BLaER1 treated with 17β-estradiol and CSF1 and Interleukin-3, amounts not matched to agents 10 nM and 100 nM (cell line): Measurements from ENCODE around the gene COPB1.
"Not testable (repeated sequence)": the region's sequence is repeated elsewhere in the genome, so short reads cannot be mapped to it uniquely, and the experiment has no call there.

Experiments used
- H3K27ac ChIP-seq, 11 experiments: shearing (Covaris generic); formaldehyde crosslinking; 2 replicates each; pipeline ENCODE4 v1.8.1; 2022
- H3K27me3 ChIP-seq, 11 experiments: shearing (Covaris generic); formaldehyde crosslinking; 2 replicates each; pipeline ENCODE4 v1.8.1; 2022
- H3K36me3 ChIP-seq, 11 experiments: shearing (Covaris generic); formaldehyde crosslinking; 2 replicates each; pipeline ENCODE4 v1.8.1; 2022
- H3K4me1 ChIP-seq, 10 experiments: shearing (Covaris generic); formaldehyde crosslinking; 2 replicates each; pipeline ENCODE4 v1.8.1; 2022
- H3K4me2 ChIP-seq, 11 experiments: shearing (Covaris generic); formaldehyde crosslinking; 2 replicates each; pipeline ENCODE4 v1.8.1; 2022
- H3K4me3 ChIP-seq, 10 experiments: shearing (Covaris generic); formaldehyde crosslinking; 2 replicates each; pipeline ENCODE4 v1.8.1; 2022
- H3K9ac ChIP-seq, 11 experiments: shearing (Covaris generic); formaldehyde crosslinking; 2 replicates each; pipeline ENCODE4 v1.8.1; 2022
- H3K9me3 ChIP-seq, 11 experiments: shearing (Covaris generic); formaldehyde crosslinking; replicated peaks in 1 of 11; 2 replicates each; pipeline ENCODE4 v1.8.1; 2022
- H4K20me1 ChIP-seq, 11 experiments: shearing (Covaris generic); formaldehyde crosslinking; 2 replicates each; pipeline ENCODE4 v1.8.1; 2022
- Cebpa-rat ChIP-seq, 11 experiments: shearing (Covaris generic); IDR thresholded peaks; 2 replicates each; pipeline ENCODE4 v1.8.1; 2022

COPB1 gene

DNA sequence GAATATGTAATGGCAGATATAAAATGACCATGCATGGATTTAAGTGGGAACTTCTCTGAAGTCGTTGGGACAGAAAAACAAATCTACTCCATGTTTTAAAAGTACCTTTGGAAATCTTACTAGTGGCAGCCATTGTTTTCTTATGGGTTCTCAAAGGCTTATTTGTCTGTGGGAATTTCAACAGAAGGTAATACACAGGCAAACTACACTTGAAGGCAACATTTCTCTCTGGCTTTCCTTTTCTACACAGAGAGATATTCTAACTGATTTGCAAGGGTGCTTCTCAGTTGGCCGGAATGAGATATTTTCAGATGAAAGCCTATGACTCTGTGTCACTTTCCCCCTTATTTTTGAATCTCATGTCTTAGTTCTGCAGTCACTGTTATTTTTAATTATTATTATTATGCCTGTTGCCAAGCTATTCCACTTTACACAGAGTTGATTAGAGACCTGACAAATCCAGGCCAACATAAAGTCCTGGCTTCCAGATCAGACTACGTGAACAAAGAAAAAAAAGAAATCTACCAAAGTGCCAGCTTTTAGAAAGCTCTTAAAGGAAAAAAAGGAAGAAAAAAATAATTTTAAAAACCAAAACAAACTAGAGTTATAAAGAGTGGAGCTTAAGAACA is 39.4 kb upstream of the COPB1 start:
- peaks cover 0 to 1% (median 0%) of the 10 kb centered on the region in 11 experiments; a peak in 1 of 22 replicates for H3K36me3 ChIP-seq
- peaks cover 0 to 9% (median 0%) of the 10 kb centered on the region in 11 experiments; a peak in 8 of 22 replicates for H3K9me3 ChIP-seq
- H4K20me1 ChIP-seq: no peaks in the 10 kb centered on the region
- H3K4me3 ChIP-seq: no peak overlapping the region
- peak overlapping the region; percentile 23 to 96 (median 68); a peak in 17 of 22 replicates for H3K27ac ChIP-seq
- H3K4me2 ChIP-seq: peak overlapping the region in 9 of 11 experiments; percentile 25 to 81 (median 73); a peak in 14 of 22 replicates
- peak overlapping the region in 3 of 11 experiments; percentile 16 to 26 (median 21); a peak in 3 of 22 replicates for H3K9ac ChIP-seq
- H3K4me1 ChIP-seq: peaks cover 7 to 77% (median 68%) of the 10 kb centered on the region in 10 experiments
- no peak for TF ChIP-seq Cebpa-rat (IDR thresholded peaks at IDR 0.05)
- no peaks in the 10 kb centered on the region for H3K27me3 ChIP-seq

- Histone ChIP-seq H3K4me1 (peaks cover 7 to 70% (median 61%) of the 10 kb centered on the region in 10 experiments), H3K36me3 (no peaks in the 10 kb centered on the region), H3K27ac (peak overlapping the region; percentile 15 to 96 (median 58); a peak in 16 of 22 replicates), H3K4me2 (peak overlapping the region in 7 of 11 experiments; percentile 4 to 81 (median 73); a peak in 11 of 22 replicates), H4K20me1 (no peaks in the 10 kb centered on the region), H3K9me3 (peaks cover 0 to 5% (median 0%) of the 10 kb centered on the region in 11 experiments; a peak in 3 of 22 replicates), H3K9ac (peak overlapping the region in 3 of 11 experiments; percentile 14 to 62 (median 26); a peak in 2 of 22 replicates), H3K4me3 (no peak overlapping the region), H3K27me3 (no peaks in the 10 kb centered on the region)
- TF ChIP-seq Cebpa-rat (IDR thresholded peaks at IDR 0.05): no peak
Observed at GRCh38 chr11:14538271-14538925, 38.8 kb upstream of the COPB1 start.

DNA sequence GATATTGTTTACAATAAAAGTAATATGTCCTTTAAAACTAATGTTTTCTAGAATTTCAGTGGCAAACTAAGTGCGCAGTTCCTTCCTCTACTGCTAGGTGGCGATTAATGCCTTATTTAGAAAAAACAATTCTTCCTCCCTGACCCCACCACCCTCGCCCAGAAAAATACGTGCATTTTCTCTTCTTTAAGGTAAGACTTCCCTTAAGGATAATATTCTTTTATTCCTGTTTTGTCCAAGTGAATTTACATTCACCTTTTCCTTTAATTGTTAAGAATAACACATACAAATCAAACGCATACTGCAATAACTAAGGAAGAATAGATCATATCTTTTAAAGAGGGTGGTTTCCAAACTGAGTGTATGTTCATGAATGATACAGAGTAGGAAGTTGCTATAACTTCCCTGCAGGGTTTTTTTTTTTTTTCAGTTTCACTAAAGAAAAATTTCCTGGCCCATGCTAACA is 37.6 kb upstream of the COPB1 start:
- Histone ChIP-seq H3K4me1 (peaks cover 7 to 58% (median 49%) of the 10 kb centered on the region in 10 experiments), H3K27ac (peak overlapping the region in 9 of 11 experiments; percentile 3 to 96 (median 51); a peak in 15 of 22 replicates), H3K9me3 (no peaks in the 10 kb centered on the region), H3K9ac (peak overlapping the region in 5 of 11 experiments; percentile 26 to 62 (median 42); a peak in 8 of 22 replicates), H3K36me3 (peaks cover 0 to 5% (median 0%) of the 10 kb centered on the region in 11 experiments; a peak in 1 of 22 replicates), H3K4me3 (peak overlapping the region in 1 of 10 experiments; percentile 37; a peak in 2 of 20 replicates), H3K4me2 (peak overlapping the region in 6 of 11 experiments; percentile 11 to 80 (median 68); a peak in 12 of 22 replicates), H4K20me1 (no peaks in the 10 kb centered on the region), H3K27me3 (no peaks in the 10 kb centered on the region)
- TF ChIP-seq Cebpa-rat (IDR thresholded peaks at IDR 0.05): no peak

- not testable (repeated sequence) for H3K27ac ChIP-seq, H4K20me1 ChIP-seq, H3K4me2 ChIP-seq, H3K4me3 ChIP-seq, H3K9me3 ChIP-seq, H3K9ac ChIP-seq, H3K27me3 ChIP-seq
- peaks cover 0 to 17% (median 0%) of the 10 kb centered on the region in 11 experiments; a peak in 3 of 22 replicates for H3K36me3 ChIP-seq
- H3K4me1 ChIP-seq: peaks cover 5 to 38% (median 29%) of the 10 kb centered on the region in 10 experiments
Observed at GRCh38 chr11:14535166-14535565, 35.6 kb upstream of the COPB1 start.

DNA sequence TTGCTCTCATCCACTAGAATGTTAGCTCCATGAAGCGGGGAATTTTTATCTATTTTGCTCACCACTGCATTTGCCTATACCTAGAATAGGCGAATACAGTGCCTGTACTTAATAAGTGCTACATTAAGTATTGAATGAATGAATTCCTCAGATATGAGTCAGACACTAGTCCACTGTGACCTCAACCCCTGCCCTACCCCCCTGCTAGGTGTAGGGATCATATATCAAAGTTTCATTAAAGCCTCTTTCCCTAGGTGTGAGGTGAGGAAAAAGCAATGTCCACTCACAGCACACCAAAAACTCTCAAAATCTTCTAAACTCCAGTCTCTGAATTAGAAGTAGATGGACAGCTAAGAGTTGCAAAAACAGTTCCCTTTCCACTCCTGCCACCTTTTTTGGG is 30.3 kb upstream of the COPB1 start:
- no peak for TF ChIP-seq Cebpa-rat (IDR thresholded peaks at IDR 0.05)
- peaks cover 0 to 17% (median 0%) of the 10 kb centered on the region in 11 experiments; a peak in 3 of 22 replicates for H3K36me3 ChIP-seq

DNA sequence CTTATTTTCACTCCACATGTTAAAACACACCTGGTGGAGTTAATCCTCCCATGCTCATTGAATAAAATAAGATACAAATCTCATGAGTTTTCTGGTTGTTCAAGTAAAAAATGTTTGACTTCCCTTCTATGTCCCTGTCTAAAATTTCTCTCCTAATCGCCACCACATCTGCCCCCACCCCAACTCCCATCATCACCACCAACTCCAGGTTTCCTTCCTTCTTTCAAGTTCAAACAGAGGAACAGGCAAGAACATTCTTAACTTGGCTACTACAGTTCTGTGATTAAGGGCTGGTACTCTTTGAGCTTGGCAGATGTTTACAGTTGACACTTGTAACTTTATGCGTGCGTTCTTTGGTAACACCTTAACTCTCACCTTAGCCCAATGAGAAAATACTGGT is 29.7 kb upstream of the COPB1 start:
- H3K4me3 ChIP-seq: no peak overlapping the region
- no peaks in the 10 kb centered on the region for H3K27me3 ChIP-seq
- H4K20me1 ChIP-seq: no peaks in the 10 kb centered on the region
- H3K4me2 ChIP-seq: peak overlapping the region in 2 of 11 experiments; percentile 14 to 25; a peak in 2 of 22 replicates
- peaks cover 0 to 6% (median 5%) of the 10 kb centered on the region in 11 experiments; a peak in 6 of 22 replicates for H3K9me3 ChIP-seq
- H3K27ac ChIP-seq: no peak overlapping the region
- H3K9ac ChIP-seq: no peak overlapping the region
- TF ChIP-seq Cebpa-rat (IDR thresholded peaks at IDR 0.05): no peak
- H3K4me1 ChIP-seq: peaks cover 0 to 18% (median 0%) of the 10 kb centered on the region in 10 experiments; a peak in 6 of 20 replicates
- peaks cover 0 to 17% (median 0%) of the 10 kb centered on the region in 11 experiments; a peak in 3 of 22 replicates for H3K36me3 ChIP-seq

More for the DNA sequence above, 30.3 kb upstream of the COPB1 start:
- H3K9me3 ChIP-seq: peaks cover 0 to 6% (median 5%) of the 10 kb centered on the region in 11 experiments; a peak in 6 of 22 replicates
- H3K4me3 ChIP-seq: no peak overlapping the region
- H3K4me1 ChIP-seq: peaks cover 0 to 18% (median 0%) of the 10 kb centered on the region in 10 experiments; a peak in 6 of 20 replicates
- no peak overlapping the region for H3K27ac ChIP-seq
- no peaks in the 10 kb centered on the region for H4K20me1 ChIP-seq
- no peaks in the 10 kb centered on the region for H3K27me3 ChIP-seq
- H3K9ac ChIP-seq: no peak overlapping the region
- peak overlapping the region in 2 of 11 experiments; percentile 14 to 25; a peak in 3 of 22 replicates for H3K4me2 ChIP-seq

- Histone ChIP-seq H3K27ac (no peak overlapping the region), H3K4me1 (peaks cover 19 to 28% (median 22%) of the 10 kb centered on the region in 10 experiments), H3K27me3 (no peaks in the 10 kb centered on the region), H3K9ac (no peak overlapping the region), H3K36me3 (peaks cover 5 to 13% (median 10%) of the 10 kb centered on the region in 11 experiments), H4K20me1 (peaks cover 0 to 15% (median 0%) of the 10 kb centered on the region in 11 experiments; a peak in 8 of 22 replicates), H3K4me3 (no peak overlapping the region), H3K4me2 (no peak overlapping the region), H3K9me3 (no peaks in the 10 kb centered on the region)
- TF ChIP-seq Cebpa-rat (IDR thresholded peaks at IDR 0.05): no peak
Observed at GRCh38 chr11:14522801-14523200, 23.2 kb upstream of the COPB1 start.

- TF ChIP-seq Cebpa-rat (IDR thresholded peaks at IDR 0.05): no peak
- peaks cover 11 to 18% (median 15%) of the 10 kb centered on the region in 11 experiments for H3K36me3 ChIP-seq
- no peak overlapping the region for H3K27ac ChIP-seq
- H3K4me1 ChIP-seq: peaks cover 19 to 30% (median 24%) of the 10 kb centered on the region in 10 experiments
- no peak overlapping the region for H3K9ac ChIP-seq
- H3K4me2 ChIP-seq: no peak overlapping the region
- H4K20me1 ChIP-seq: peaks cover 0 to 20% (median 0%) of the 10 kb centered on the region in 11 experiments; a peak in 8 of 22 replicates
- H3K27me3 ChIP-seq: no peaks in the 10 kb centered on the region
- H3K4me3 ChIP-seq: no peak overlapping the region
- no peaks in the 10 kb centered on the region for H3K9me3 ChIP-seq
Observed at GRCh38 chr11:14522245-14522644, 22.6 kb upstream of the COPB1 start.
